ENCODE results near the gene TRPC4AP.

DNA sequence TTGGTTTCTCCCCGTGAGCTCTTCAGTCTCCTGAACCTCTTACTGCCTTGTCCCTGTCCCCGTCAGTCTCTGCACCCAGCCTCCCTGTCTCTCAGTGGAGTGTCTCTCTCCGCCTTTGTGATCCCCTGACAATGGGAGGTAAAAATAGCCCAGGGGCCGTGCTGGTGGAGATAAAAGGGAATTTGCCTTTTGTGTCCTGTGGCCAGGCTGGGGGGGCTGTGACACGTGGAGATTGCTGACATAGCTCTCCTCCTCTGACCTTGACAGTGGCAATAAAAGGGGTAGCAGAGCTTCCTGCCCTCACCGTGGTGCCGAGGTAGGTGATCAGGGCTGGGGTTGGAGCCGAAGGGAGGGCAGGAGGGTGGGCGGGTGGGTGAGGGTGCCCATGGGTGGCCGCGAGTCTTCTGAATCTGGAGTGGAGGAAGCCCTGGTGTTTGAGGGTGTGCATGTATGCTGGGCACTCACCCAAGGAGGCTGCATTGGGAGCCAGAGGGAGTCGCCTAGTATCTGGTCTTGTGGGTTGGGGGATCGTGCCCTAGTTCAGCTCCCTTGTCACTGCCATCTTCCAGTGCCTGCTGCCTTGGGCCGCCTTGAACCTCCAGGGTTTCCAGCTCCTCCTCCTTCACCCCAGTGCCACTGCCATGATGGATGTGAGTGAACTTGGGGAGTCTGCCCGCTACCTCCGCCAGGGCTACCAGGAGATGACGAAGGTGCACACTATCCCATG is 115.1 kb downstream of the TRPC4AP start:
- no peak for TF ChIP-seq POLR2A (IDR thresholded peaks at IDR 0.05)
- TF ChIP-seq, protein P1, sequence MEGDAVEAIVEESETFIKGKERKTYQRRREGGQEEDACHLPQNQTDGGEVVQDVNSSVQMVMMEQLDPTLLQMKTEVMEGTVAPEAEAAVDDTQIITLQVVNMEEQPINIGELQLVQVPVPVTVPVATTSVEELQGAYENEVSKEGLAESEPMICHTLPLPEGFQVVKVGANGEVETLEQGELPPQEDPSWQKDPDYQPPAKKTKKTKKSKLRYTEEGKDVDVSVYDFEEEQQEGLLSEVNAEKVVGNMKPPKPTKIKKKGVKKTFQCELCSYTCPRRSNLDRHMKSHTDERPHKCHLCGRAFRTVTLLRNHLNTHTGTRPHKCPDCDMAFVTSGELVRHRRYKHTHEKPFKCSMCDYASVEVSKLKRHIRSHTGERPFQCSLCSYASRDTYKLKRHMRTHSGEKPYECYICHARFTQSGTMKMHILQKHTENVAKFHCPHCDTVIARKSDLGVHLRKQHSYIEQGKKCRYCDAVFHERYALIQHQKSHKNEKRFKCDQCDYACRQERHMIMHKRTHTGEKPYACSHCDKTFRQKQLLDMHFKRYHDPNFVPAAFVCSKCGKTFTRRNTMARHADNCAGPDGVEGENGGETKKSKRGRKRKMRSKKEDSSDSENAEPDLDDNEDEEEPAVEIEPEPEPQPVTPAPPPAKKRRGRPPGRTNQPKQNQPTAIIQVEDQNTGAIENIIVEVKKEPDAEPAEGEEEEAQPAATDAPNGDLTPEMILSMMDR (IDR thresholded peaks at IDR 0.05) = no peak
- TF ChIP-seq POLR2AphosphoS5 (IDR thresholded peaks at IDR 0.05) = no peak

Measured in prostate gland (tissue), 2 donors.